ENCODE measurements around the gene CFAP68. TPM values are rescaled to one million over a fixed set of nuclear protein-coding genes. Genes with fewer than 3 reads are reported as not detected.

CFAP68 gene
- total and polyA plus RNA-seq, 4 donors, result 15.2 to 49.0 (median 22.5) TPM

GRCh38 chr11:111908639-111909305 lies 29.4 kb downstream of the CFAP68 start:
- TF ChIP-seq CTCF (IDR thresholded peaks at IDR 0.05; ENCODE audit: control extremely low read depth, extremely low read depth), result no peak
- H3K4me3 ChIP-seq, result no peak overlapping the region
- WGBS, 2 donors, result 83 to 87% methylated on average over 5 of the region's 5 CpGs
- H3K27ac ChIP-seq (ENCODE audit: low read depth in 1 of 2, low read length in 1 of 2), result peak overlapping the region in 1 of 2 donors; percentile 92
- DNase-seq, result no peak
- H3K36me3 ChIP-seq (ENCODE audit: control insufficient read depth in 4 of 4, insufficient read depth in 4 of 4, low read length in 4 of 4), result peaks cover 0 to 6% (median 0%) of the 10 kb centered on the region in 4 donors
- no peaks in the 10 kb centered on the region for H3K27me3 ChIP-seq (ENCODE audit: control insufficient read depth in 3 of 3, insufficient read depth in 3 of 3, low read length in 2 of 3)
- H3K4me1 ChIP-seq (ENCODE audit: control insufficient read depth in 5 of 5, insufficient read depth in 5 of 5, low read length in 5 of 5), result peaks cover 0 to 24% (median 9%) of the 10 kb centered on the region in 5 donors
- H3K9me3 ChIP-seq (ENCODE audit: control insufficient read depth in 4 of 4, insufficient read depth in 3 of 4, low read length in 3 of 4), result no peaks in the 10 kb centered on the region
- no peak for ATAC-seq (ENCODE audit: insufficient read depth, low FRiP score)
- no peak overlapping the region for H3K9ac ChIP-seq (ENCODE audit: insufficient read depth in 1 of 2, low read length in 2 of 2)

- DNase-seq, result no peak
- no peak overlapping the region for H3K4me3 ChIP-seq
- H3K27ac ChIP-seq (ENCODE audit: low read depth in 1 of 2, low read length in 1 of 2), result peak overlapping the region in 1 of 2 donors; percentile 92
- no peak overlapping the region for H3K9ac ChIP-seq (ENCODE audit: insufficient read depth in 1 of 2, low read length in 2 of 2)
- H3K27me3 ChIP-seq (ENCODE audit: control insufficient read depth in 3 of 3, insufficient read depth in 3 of 3, low read length in 2 of 3), result no peaks in the 10 kb centered on the region
- H3K4me1 ChIP-seq (ENCODE audit: control insufficient read depth in 5 of 5, insufficient read depth in 5 of 5, low read length in 5 of 5), result peaks cover 0 to 30% (median 11%) of the 10 kb centered on the region in 5 donors
- H3K36me3 ChIP-seq (ENCODE audit: control insufficient read depth in 4 of 4, insufficient read depth in 4 of 4, low read length in 4 of 4), result peaks cover 0 to 6% (median 0%) of the 10 kb centered on the region in 4 donors
- no peak for TF ChIP-seq CTCF (IDR thresholded peaks at IDR 0.05; ENCODE audit: control extremely low read depth, extremely low read depth)
- no peaks in the 10 kb centered on the region for H3K9me3 ChIP-seq (ENCODE audit: control insufficient read depth in 4 of 4, insufficient read depth in 3 of 4, low read length in 3 of 4)
- ATAC-seq (ENCODE audit: insufficient read depth, low FRiP score), result no peak
- 79 to 80% methylated on average over 5 of the region's 5 CpGs for WGBS, 2 donors
Observed at GRCh38 chr11:111909378-111909777, 30.0 kb downstream of the CFAP68 start.

- no peak for DNase-seq
- TF ChIP-seq CTCF (IDR thresholded peaks at IDR 0.05; ENCODE audit: control extremely low read depth, extremely low read depth), result no peak
- Histone ChIP-seq H3K27me3 (ENCODE audit: control insufficient read depth in 3 of 3, insufficient read depth in 3 of 3, low read length in 2 of 3) (no peaks in the 10 kb centered on the region), H3K27ac (ENCODE audit: low read depth in 1 of 2, low read length in 1 of 2) (peak overlapping the region; percentile 86 to 92), H3K4me3 (no peak overlapping the region), H3K9me3 (ENCODE audit: control insufficient read depth in 4 of 4, insufficient read depth in 3 of 4, low read length in 3 of 4) (no peaks in the 10 kb centered on the region), H3K4me1 (ENCODE audit: control insufficient read depth in 5 of 5, insufficient read depth in 5 of 5, low read length in 5 of 5) (peaks cover 0 to 32% (median 11%) of the 10 kb centered on the region in 5 donors), H3K36me3 (ENCODE audit: control insufficient read depth in 4 of 4, insufficient read depth in 4 of 4, low read length in 4 of 4) (peaks cover 0 to 6% (median 0%) of the 10 kb centered on the region in 4 donors), H3K9ac (ENCODE audit: insufficient read depth in 1 of 2, low read length in 2 of 2) (no peak overlapping the region)
- WGBS, 2 donors, result 59 to 71% methylated on average over 9 of the region's 9 CpGs
- ATAC-seq (ENCODE audit: insufficient read depth, low FRiP score), result no peak
Observed at GRCh38 chr11:111910676-111911562, 31.6 kb downstream of the CFAP68 start.
